Neutrophil (primary cell): ENCODE measurements around the gene SYNC.
"Not testable (repeated sequence)": the region's sequence is repeated elsewhere in the genome, so short reads cannot be mapped to it uniquely, and the experiment has no call there.

Source experiments
- H3K27ac ChIP-seq: fragments of 200-600 bp; sonication (generic); 2 replicates; pipeline ENCODE4 v1.5.1; 2016; ENCODE audit warnings: mild to moderate bottlenecking, moderate library complexity
- H3K27me3 ChIP-seq: fragments of 200-600 bp; sonication (generic); 2 replicates; pipeline ENCODE4 v1.6.0; 2016; ENCODE audit warnings: mild to moderate bottlenecking
- H3K36me3 ChIP-seq: fragments of 200-600 bp; sonication (generic); 2 replicates; pipeline ENCODE4 v1.5.1; 2017
- H3K4me1 ChIP-seq, 2 experiments: fragments of 200-600 bp in 1 of 2; sonication (generic) in 1 of 2; 1 replicate in 1 of 2; 2 replicates in 1 of 2; pipeline versions ENCODE4 v1.5.1 to v1.6.1; 2013 to 2016; ENCODE audit warnings: low read depth in 1 of 2, low read length in 1 of 2, mild to moderate bottlenecking in 1 of 2, moderate library complexity in 1 of 2; ENCODE audit not compliant: control insufficient read depth in 1 of 2, insufficient read depth in 1 of 2
- H3K4me3 ChIP-seq, 2 experiments: fragments of 200-600 bp in 1 of 2; sonication (generic) in 1 of 2; 1 replicate in 1 of 2; 2 replicates in 1 of 2; pipeline ENCODE4 v1.5.1; 2013 to 2016; ENCODE audit warnings: low read depth in 1 of 2, low read length in 1 of 2, mild to moderate bottlenecking in 1 of 2, moderate library complexity in 1 of 2
- H3K9me3 ChIP-seq: fragments of 200-600 bp; sonication (generic); 2 replicates; pipeline ENCODE4 v1.5.1; 2016
- CTCF ChIP-seq: fragments of 200-600 bp; sonication (generic); IDR thresholded peaks from 2 replicates; pipeline ENCODE4 v1.5.1; 2016; ENCODE audit warnings: antibody characterized with exemption

The SYNC gene

GRCh38 chr1:32684167-32684811 lies 18.3 kb downstream of the SYNC start:
- Histone ChIP-seq H3K9me3 (no peaks in the 10 kb centered on the region), H3K36me3 (peaks cover 80% of the 10 kb centered on the region), H3K27ac (no peak overlapping the region), H3K27me3 (no peaks in the 10 kb centered on the region), H3K4me1 (no peaks in the 10 kb centered on the region), H3K4me3 (no peak overlapping the region)
- no peak for TF ChIP-seq CTCF

- peaks cover 86% of the 10 kb centered on the region for H3K36me3 ChIP-seq
These were observed 19.2 kb downstream of the SYNC start for GRCh38 chr1:32683397-32683796.

GRCh38 chr1:32681999-32682398 lies 20.6 kb downstream of the SYNC start:
- Histone ChIP-seq H3K4me3 (no peak overlapping the region), H3K9me3 (no peaks in the 10 kb centered on the region), H3K27me3 (no peaks in the 10 kb centered on the region), H3K4me1 (no peaks in the 10 kb centered on the region), H3K27ac (no peak overlapping the region), H3K36me3 (peaks cover 95% of the 10 kb centered on the region)
- TF ChIP-seq CTCF, result no peak

More at GRCh38 chr1:32683397-32683796, 19.2 kb downstream of the SYNC start:
- Histone ChIP-seq H3K27ac (no peak overlapping the region), H3K27me3 (no peaks in the 10 kb centered on the region), H3K4me1 (no peaks in the 10 kb centered on the region), H3K4me3 (no peak overlapping the region), H3K9me3 (no peaks in the 10 kb centered on the region)
- TF ChIP-seq CTCF, result no peak

- H3K4me1 ChIP-seq, result no peaks in the 10 kb centered on the region
- H3K27me3 ChIP-seq, result no peaks in the 10 kb centered on the region
- H3K27ac ChIP-seq, result no peak overlapping the region
- TF ChIP-seq CTCF, result no peak
- no peak overlapping the region for H3K4me3 ChIP-seq
- H3K9me3 ChIP-seq, result no peaks in the 10 kb centered on the region
- H3K36me3 ChIP-seq, result peaks cover 95% of the 10 kb centered on the region
These were observed 21.1 kb downstream of the SYNC start for GRCh38 chr1:32681509-32681908.

GRCh38 chr1:32680642-32681041 lies 21.9 kb downstream of the SYNC start:
- Histone ChIP-seq H3K36me3 (peaks cover 93% of the 10 kb centered on the region), H3K9me3 (no peaks in the 10 kb centered on the region), H3K4me3 (no peak overlapping the region), H3K27me3 (no peaks in the 10 kb centered on the region), H3K4me1 (no peaks in the 10 kb centered on the region), H3K27ac (no peak overlapping the region)
- no peak for TF ChIP-seq CTCF

GRCh38 chr1:32679993-32680392 lies 22.6 kb downstream of the SYNC start:
- peaks cover 93% of the 10 kb centered on the region for H3K36me3 ChIP-seq
- H3K4me1 ChIP-seq, H3K27ac ChIP-seq, H3K9me3 ChIP-seq, H3K27me3 ChIP-seq, H3K4me3 ChIP-seq: not testable (repeated sequence)
